ENCODE results near the gene NFATC1.

The NFATC1 gene

GRCh38 chr18:79393181-79393634, 2.5 kb upstream of the NFATC1 start:
- DNase-seq: peak; percentile 49

GRCh38 chr18:79393635-79394533, 1.8 kb upstream of the NFATC1 start:
- peak; percentile 71 for DNase-seq

- DNase-seq: peak; percentile 61
Measured at GRCh38 chr18:79394534-79395307, 1.0 kb upstream of the NFATC1 start.

- DNase-seq: no peak
Measured at GRCh38 chr18:79395308-79395640, 456 bp upstream of the NFATC1 start.

- DNase-seq: no peak
Measured at GRCh38 chr18:79396431-79397246, 909 bp downstream of the NFATC1 start.

GRCh38 chr18:79397247-79397829, 1.6 kb downstream of the NFATC1 start:
- no peak for DNase-seq

GRCh38 chr18:79397830-79398761, 2.4 kb downstream of the NFATC1 start:
- DNase-seq: no peak

- DNase-seq: no peak
Measured at GRCh38 chr18:79399275-79400081, 3.7 kb downstream of the NFATC1 start.

GRCh38 chr18:79400091-79400590, 4.4 kb downstream of the NFATC1 start:
- no peak for DNase-seq

- no peak for DNase-seq
Measured at GRCh38 chr18:79400591-79401381, 5.1 kb downstream of the NFATC1 start.

GRCh38 chr18:79401494-79402208, 5.9 kb downstream of the NFATC1 start:
- no peak for DNase-seq

GRCh38 chr18:79402209-79402576, 6.5 kb downstream of the NFATC1 start:
- no peak for DNase-seq

- DNase-seq: no peak
Measured at GRCh38 chr18:79402977-79403722, 7.4 kb downstream of the NFATC1 start.

GRCh38 chr18:79403723-79404566, 8.2 kb downstream of the NFATC1 start:
- no peak for DNase-seq

- DNase-seq: no peak
Measured at GRCh38 chr18:79404567-79404910, 8.8 kb downstream of the NFATC1 start.

- DNase-seq: peak; percentile 1
Measured at GRCh38 chr18:79405019-79405780, 9.5 kb downstream of the NFATC1 start.
